GM18861 (cell line): ENCODE measurements around the gene CTSZ.
A peak's percentile ranks its signal among the peaks of the same experiment; 100 is the strongest.
"Not testable (repeated sequence)": the region's sequence is repeated elsewhere in the genome, so short reads cannot be mapped to it uniquely, and the experiment has no call there.

ENCODE experiments used
- ATAC-seq: cut with Tn5 transposase; IDR thresholded peaks from one replicate; pipeline ENCODE4 v1.9.1; 2021; ENCODE audit not compliant: unreplicated experiment

Gene CTSZ

DNA sequence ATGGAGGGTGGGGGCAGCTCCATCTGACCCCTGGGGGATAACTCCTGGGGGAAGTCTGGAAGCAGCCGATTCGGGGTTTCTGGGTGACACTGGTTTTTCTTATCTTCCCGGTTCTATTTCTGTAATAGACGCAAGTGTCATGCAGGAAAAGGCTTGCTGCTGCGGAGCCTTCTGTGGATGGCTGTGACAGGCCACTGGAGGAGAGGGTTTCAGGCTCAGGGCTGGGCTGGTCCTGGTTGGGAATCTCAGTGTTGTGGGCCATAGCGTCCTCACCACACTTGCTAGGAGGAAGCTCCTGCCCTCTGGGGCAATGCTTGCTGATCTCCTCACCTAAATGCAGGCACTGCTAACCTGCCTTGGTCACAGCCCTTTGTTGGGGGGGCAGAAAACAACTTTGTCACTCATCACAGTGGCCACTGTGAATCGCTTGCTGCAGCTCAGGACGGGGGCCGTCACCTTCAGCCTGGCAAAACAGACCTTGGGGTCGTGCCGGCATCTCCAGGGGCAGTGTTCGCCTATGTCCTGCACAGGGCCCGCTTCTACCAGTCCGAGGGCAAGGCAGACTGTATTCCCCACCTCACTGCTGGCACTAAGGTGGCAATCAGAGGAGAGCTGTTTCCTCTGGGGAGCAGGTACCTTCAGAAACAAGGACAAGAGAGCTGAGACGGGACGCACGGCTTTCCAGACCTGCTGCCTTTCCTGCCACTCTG is 7.8 kb upstream of the CTSZ start:
- no peak for ATAC-seq

DNA sequence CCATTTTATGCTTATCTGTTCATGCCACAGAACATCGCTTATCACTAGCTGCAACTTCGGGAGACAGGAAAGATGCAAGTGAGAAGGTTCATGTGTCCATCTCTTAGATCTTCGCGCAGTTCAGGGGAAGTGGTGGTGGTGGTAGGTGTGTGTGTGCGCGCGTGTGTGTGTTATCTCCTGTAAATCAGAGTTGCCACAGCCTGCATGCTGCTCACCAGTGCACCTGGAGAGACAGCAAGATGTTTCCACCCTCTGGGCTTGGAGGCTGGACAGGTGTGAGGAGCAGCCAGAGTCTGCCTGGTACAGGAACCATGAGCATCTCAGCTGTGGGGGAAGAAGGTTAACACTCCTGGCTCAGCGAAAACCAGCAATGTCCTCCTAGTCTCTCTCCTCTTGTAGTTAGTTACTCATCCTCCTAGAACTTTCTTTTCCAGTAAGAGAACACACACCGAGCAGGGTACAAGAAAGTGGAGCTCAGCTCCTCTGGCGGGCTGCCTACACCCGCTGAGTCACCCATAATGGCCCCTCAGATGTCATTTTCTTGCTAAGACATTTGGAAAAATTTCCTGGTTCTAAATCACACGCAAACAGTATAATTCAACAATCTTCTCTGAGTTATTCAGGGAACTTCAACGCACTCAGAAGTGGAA is 7.0 kb upstream of the CTSZ start:
- ATAC-seq: no peak

DNA sequence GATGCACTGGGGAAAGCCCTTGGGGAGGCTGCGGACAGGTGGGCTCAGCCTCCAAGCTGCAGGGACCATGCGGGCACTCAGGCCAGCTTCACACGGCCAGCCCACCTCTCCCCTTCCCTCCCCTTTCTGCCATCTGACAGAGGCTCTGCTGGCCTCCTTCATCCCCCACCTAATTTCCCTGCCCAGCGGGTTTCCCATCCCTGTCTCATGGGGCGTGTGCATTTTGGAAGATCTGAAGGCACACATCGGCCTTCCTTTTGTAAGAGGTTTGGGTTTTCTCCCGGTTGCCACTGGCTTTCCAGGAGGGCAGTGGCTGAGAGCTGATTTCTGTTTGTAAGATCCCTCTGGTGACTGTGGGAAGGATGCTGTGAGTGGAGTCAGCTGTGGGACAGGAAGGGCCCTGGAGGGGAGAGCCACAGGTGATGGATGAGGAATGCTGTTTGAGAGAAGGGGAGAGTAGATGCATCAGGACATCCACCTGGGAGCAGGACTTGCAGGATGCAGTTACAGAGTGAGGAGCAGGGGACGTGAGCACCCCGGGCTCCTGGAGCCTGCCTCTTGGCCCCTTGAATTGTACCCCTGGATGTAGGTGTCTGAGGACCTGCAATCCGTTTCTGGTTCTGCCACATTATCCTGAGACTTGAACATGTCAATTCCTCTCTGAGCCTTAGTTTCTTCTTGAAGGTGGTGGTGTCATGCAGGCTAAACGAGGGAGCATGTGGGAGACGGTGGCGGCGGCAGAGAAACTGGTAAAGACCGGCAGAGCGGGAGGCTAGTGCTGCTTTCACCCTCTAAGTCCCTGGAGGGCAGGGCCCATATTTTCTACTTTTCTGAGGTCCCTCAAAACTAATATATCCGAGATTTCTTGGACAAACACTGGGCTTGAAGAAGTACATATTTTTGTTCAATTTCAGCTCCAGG is 6.2 kb upstream of the CTSZ start:
- no peak for ATAC-seq

DNA sequence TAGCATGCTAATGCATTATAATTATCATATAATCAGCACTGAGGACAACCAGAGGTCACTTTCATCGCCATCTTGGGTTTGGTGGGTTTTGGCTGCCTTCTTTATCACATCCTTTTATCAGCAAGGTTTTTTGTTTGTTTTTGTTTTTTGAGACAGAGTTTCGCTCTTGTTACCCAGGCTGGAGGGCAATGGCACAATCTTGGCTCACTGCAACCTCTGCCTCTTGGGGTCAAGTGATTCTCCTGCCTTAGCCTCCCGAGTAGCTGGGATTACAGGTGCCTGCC is 4.8 kb upstream of the CTSZ start:
- not testable (repeated sequence) for ATAC-seq

DNA sequence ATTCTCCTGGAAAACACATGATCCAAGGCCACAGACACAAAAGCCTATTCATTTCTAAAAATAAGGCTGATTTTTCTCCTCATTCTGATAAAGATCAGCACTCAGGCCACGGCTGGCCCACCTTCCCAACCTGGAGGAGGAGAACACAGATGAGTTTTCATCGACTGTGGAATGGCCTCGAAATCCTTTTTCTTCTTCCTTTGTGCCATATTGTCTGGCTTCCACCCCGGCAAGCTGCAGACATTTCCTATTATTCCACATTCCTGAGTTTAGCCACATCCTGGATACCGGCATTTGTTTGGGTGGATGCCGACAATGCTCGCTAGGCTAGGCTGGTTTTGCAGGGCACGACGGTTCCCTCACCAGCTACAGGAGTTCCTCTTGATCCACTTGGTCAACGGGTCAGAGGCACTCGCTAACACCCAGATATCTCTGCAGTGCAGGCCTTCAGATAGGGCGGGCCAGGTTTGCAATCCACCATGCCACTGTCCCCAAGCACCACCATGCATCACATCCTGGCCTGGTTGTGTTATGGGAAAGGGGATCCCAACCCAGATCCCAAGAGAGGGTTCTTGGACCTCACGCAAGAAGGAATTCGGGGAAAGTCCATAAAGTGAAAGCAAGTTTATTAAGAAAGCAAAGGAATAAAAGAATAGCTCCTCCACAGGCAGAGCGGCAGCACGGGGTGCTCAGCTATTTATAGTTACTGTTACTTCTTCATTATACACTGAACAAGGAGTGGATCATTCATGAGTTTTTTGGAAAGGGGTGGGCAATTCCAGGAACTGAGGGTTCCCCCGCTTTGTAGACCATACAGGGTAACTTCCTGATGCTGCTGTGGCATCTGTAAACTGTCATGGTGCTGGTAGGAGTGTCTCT is 4.2 kb upstream of the CTSZ start:
- ATAC-seq: no peak

DNA sequence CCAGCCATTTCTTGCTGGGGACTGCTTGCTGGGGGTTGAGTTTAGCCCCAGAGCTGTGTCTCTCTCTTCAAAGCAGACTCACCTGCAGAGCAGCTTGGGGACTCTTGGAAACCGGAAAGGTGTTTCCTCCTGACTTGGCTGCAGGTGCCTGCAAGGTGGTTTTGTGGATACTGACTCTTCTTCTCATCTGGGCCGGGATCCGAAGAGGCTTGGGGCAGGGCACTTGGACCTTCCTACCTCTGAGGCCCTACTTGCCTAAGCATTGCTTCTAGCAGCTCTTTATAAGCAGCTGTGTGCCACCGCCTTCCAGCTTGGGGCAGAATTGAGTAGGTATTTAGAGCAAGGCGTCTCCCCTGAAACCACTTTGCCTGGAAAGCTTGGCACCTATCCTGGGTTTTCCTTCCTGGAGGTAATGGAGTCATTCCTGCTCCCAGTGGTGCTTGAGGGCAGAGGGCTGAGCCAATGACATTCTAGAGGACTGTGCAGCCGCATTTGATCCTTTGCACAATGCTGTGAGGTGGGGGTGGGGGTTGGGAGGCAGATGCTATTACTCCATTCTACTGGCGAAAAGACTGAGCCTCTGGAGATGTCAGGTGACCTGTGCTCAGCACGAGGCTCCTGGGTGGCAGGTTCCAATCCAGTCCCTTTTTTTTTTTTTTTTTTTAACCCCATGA is 3.4 kb upstream of the CTSZ start:
- no peak for ATAC-seq

DNA sequence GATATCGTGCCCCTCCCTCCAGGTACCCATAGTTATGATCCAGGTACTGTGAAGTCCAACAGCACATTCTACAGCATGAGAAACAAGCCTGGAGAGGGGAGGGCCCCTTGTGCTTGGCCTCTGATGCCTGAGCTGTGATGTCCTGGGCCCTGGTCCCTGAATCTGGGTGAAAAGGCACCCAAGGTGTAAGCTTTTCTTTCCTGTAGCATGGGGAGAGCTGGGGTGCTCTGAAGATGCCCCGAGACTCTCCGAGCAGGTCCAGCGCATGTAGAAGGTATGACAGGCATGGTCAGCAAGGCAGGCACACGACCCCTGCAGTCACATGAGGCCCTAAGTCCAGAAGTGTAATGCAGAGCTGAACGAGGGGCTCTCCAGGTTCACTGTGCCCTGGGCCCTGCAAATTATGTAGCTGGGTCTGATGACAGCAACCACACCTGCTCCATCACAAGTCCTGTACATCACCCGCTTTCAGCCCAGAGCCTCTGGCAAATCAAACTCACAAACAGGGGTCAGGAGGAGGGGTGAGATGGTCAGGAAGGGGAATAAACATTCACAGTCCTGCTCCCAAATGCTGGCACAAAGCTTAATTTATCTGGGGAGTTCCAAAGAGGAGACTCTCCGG is 1.8 kb upstream of the CTSZ start:
- no peak for ATAC-seq

DNA sequence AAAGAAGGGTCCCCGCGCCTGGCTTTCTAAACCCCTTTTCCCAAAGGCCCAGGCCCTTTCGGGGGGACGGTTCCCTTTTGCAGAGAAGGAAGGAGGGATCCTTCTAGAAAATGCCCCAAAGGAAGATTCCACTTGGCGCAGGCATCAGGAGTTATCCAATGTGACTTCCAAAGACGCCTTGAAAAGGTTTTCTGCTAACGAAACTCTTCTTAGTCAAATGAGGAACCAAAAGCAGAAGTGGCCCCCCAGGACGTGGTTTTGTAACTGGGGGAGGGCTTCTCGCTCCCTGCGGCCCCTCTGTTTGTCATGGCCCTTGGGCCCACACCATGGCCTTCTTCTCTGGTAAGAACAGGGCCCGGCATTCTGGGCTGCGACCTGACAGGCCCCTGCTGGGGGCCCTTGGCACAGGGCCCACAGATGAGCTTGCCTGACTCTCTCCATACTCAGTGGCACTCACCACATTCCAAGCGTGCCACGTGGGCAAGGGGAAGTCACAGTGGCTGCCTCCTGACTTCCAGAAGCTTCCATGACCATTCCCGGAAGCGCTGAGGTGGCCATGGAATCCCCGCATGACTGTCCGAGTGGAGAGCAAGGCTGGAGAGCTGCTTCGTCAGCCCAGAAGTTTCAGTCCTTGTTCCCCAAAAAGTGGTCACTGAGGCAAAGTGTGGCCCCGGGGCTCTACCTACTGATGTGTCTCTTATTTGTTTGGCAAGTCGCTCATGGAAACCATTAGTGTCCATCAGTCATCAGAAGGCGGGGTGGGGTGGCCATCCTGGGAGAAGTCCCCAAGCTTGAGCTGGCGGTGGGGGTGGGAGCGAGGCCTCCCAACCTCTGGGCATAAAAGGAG is 834 bp upstream of the CTSZ start:
- no peak for ATAC-seq

DNA sequence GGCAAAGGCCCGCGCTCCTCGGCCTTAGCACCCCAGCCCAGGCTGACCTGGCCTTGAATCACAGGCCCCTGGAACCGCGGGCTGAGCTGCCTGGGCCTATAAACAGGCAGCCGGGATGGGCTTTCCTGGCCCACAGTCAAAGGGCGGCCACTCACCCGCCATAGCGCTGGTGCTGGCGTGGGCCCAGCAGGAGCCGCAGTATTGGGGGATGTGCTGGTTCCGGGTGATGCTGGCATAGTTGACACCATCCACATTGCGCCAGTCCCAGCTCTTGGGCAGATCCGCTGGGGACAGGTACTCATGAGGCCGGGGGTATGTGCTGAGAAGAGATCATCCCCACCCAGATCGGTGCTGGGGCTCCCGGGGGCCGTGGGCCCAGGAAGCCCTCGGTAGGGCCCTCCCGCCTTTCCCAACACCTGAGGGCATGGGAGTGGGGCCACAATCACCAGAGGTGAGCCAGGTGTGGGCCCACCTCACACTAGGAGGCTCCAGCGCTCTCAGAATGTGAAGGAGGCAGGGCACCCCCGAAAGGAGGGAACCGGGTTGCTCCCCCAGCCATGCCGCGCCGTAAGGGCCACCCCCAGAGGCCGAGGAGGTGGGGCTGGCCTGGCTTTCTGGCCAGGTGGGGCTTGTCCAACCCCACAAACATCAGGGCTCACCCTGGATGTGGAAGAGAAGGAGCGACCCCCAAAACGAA is 739 bp downstream of the CTSZ start:
- ATAC-seq: no peak

DNA sequence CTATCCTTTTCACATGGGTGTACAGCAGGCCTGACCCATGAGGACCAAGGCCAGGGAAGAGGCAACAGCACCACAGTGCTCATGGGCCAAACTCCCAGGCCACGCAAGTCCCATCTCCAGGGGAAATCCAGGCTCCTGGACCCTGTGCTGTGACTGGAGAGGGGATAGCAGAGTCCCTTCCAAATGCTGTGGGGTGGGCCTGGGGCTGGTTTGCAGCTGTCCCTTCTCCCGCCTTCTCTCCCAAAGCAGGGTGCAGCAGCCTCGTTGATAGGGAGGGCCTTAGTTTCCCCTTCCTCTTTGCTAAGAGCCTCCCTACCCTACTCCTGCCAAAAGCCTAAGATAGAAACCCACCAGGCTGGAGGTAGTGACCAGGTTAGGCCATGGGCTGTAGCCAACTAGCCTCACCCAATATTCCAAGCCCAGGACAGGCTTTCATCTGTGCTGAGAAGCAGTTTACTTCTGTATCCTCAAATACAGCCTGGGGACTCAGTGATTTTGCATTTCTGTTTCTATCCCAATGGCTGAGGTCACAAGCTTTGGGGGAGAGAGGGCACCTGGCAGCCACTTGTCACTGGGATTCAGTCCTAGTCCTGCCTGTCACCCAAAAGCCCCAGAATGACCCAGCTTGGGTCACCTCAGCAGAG is 1.4 kb downstream of the CTSZ start:
- no peak for ATAC-seq

DNA sequence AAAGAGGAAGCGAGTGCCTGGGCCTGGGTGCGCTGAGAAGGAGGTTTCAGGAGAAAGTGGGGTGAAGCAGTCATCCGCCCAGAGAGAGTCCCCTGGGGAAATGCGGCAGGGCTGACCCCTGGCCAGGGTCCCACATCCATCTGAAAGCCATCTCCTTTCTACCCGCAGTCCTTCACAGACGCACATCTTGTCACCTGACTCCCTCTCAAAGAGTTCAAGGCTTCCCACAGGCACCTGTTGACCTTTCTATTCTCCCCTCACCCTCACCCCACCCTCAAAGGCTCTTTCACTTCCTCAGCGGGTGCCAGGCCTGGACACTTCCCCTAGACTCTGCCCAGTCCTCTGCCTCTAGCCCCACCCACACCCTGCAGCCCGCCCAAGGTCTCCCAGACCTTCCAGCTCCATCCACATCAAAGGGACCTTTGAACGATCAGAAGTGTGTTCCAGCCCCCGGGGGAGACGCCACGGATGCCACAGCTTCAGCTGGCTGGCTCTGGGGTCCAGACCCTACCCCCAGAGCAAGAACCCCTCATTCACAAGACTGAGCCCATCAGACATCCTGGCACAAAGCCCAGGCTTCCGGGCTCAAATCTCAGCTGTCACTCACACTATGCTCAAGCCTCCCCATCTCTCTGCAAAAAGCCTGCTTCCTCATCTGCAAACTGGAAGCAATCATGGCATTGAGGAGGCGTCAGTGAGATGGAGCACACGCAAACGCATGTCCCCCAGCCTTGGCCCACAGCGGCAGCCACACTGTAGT is 2.1 kb downstream of the CTSZ start:
- ATAC-seq: peak; percentile 61

DNA sequence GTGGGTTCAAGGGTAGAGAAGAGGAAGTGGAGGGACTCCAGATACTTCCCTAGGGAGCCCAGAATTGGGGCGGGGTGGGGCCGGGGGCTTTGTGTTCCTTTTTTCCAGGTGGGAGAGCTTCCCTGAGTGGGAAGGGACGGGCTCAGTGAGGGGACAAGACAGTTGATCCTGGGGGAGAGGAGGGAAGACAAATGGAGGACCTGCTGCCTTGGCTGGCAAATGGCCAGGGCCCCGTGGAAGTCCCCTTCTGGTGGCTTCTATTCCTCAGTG is 2.6 kb downstream of the CTSZ start:
- no peak for ATAC-seq

DNA sequence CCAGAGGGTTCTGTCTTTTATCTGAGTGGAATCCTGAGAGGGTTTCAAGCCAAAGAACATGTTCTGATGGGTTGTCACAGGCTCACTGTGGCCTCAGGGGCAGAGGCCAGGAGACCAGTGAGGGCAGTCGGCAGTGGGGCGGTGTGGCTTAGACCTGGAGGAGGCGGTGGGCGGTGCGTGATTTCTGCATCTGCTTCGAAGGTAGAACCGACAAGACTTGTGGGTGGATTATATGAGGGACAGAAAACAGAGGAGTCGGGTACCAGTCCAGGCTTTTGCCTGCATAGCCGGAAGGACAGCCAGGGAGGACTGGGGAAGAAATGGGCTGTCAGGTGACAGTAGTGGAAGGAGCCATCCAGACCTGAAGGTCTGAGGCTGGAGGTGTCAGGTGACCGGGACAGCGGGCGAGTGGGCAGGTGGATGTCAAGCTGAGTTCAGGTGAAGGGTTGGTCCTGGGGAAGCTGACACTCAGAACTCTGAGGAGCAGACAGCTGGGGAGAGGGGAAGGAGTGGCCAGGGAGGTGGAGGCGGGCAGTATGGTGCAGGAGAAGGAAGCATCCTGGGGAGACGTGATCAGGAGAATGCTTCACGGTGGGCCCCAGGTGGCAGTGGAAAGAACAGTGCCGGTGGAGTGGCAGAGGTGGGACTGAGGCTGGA is 3.1 kb downstream of the CTSZ start:
- ATAC-seq: no peak

DNA sequence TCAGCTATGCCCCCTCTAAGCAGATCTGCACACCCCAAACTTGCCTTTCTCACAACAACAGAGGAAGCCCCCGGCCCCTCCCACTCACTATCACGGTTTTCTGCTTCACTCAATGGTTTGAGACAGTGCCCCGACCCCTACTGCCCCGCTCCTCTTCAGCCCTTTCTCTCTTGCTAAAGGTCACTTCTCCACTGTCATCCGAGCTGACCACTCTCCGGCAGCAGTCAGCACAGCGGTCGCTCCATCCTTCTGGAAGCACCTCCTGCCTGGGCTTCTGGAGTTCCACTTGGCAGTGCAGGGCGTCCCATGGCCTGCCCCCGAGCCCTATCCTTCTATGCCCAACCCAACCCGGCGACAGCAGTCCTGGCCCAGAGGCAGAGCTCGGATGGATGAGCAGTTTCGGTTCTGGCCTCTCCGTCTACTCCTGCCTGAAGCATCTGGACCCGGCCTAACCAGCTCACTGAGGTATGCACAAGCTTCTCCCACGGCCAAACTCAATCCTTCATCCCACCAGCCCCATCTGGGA is 4.1 kb downstream of the CTSZ start:
- ATAC-seq: no peak

DNA sequence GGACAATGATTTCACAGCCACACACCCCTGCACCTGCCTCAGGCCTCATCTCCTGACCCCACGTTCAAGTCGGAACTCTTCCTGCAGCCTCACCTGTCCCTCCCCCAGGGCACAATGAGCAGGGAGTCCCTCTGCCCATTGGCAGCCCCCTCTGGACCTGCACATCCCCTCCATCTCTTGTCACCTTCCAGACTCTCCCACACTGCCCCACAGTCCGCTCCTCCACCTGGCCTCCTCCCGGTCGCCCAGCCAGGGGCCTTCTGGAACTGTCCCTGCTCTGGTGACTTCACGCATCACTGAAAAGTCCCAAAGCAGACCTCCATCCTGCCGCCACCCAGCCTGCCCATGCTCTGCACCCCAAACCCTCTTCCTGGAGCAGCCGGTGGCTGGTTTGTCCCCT is 4.7 kb downstream of the CTSZ start:
- no peak for ATAC-seq

DNA sequence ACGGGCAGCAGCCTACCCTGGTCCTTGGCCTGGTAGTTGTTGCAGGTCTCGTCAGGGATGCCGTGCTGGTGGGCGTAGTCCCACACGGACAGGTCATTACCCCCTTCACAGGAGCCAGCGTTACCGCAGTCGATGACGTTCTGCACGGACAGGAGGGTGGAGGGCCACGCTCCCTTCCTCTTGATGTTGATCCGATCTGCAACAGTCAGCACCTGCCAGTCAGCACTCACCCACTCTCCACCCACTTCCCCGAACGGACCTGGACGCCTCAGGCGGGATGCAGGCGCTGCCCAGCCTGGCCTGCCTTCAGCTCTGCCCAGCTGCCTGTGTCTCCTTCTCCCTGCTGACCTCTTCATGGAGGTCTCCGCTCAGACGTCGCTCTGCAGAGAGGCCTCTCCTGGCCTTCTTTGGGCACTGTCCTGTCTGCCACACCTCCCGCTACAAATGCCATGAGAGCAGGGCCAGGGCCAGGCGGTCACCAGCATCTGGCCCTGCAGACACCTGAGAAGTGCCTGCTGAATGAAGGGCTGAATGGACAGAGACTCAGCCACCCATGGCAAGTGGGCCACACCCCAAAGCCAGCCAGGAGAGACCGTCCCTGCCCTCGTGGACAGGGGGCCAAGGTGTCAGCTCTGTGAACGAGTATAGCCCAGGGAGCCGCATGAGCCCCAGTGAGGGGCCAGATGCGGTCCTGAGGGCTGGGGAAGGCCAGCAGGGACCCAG is 5.4 kb downstream of the CTSZ start:
- no peak for ATAC-seq
